Activated CD8-positive, alpha-beta memory T cell treated with anti-CD3 and anti-CD28 coated beads, Interleukin-2, amount 50 U/mL, for 24 hours (primary cell): Measurements from ENCODE around the gene CLCNKA.

ENCODE experiments used
- DNase-seq: peaks from one replicate; pipeline ENCODE4 v3.0.0-alpha.2; 2020; ENCODE audit errors: extremely low read depth

The CLCNKA gene

DNA sequence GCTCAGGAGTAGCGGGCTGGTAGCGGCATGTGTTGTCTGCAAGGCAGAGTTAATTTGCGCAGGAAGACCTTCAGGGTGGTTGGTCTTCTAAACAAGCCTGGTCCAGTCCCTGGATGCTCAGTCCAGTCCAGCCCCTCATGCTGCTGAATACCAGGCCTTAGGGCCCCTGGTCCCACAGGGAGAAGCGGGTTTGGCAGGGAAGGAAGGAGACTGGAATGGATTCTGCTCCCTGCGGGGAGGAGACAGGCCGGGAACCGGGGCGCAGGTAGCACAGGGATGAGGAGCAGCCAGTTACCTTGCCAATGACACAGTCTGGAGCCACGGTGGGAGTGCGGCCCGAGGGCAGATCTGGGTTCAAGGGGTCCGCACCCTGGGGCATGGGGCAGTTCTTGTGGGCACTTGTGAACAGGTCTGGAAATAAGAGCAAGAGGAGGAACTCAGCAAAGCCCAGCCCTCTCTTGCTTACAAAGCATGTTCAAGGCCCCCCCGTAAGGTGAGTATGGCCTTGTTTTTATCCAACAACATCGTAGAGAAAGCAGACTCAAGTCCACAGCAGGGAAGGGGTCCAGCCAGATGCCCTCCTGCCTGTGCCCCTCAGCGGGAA, 41.5 kb downstream of the CLCNKA start:
- DNase-seq: no peak

DNA sequence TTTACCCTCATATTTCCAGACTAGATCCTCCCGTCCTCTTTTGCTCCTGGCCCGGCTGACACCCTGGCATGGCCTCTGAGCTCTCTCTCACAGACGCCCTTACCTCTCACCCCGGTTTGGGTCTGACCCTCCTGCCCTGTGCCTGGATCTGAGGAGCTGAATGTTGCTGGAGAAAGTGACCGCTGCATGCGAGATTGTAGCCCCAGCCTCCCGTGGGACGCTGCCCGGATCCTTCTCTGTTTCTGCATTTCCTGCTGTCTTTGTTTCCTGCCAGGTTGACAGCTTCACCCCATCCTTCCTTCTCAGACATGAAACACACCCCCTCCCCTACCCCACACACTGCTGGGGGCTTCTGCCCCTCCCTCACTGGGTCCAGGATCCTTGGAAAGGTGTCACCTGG, 42.1 kb downstream of the CLCNKA start:
- no peak for DNase-seq

DNA sequence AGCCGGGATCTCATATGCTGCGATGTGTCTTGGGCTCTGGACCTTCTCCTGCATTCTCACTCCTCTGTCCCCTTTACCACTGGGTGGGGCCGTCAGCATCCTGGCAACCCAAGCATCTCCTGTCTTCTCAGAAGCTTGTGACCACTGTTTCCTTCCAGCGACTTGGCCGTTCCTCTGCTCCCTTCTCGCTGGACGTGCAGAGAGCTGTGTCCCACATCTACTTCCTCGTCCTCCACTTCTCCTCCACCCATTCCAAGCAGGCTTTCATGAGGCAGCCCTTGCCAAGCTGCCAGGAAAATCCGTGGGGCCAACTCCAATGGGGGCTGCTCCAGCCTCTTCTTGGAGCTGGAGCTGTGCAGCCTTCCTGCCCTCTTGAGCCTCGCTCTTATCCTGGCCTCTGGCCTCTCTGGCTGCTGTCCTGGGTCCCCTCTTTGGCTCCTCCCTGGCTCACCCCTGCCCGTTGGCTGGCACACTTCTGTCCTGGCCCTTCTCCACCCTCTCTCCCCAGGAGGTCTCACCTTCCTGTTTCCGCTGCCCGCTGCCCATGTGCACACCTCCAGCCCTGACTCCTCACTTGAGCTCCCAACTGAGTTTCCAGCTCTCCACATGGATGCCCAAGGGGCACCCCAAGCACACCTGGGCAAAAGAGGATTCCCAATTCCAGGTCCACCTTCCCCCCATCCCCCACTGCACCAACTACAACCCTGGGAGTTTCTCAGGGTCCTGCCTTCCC, 42.9 kb downstream of the CLCNKA start:
- DNase-seq: no peak

DNA sequence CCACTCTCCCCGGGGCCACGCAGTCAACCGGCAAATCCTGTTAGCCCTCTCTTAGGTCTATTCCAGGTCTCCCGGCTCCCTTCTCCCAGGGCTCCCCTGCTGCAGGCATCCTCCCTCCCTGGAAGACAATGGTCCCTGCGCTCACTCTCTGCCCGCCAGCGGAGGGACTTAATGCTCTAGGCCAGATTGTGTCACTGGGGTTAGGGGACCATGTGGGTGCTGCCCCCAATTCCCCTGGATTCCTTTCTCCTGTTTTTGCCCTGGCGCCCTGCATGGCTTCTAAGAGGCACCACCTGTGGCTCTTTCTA, 43.4 kb downstream of the CLCNKA start:
- no peak for DNase-seq

DNA sequence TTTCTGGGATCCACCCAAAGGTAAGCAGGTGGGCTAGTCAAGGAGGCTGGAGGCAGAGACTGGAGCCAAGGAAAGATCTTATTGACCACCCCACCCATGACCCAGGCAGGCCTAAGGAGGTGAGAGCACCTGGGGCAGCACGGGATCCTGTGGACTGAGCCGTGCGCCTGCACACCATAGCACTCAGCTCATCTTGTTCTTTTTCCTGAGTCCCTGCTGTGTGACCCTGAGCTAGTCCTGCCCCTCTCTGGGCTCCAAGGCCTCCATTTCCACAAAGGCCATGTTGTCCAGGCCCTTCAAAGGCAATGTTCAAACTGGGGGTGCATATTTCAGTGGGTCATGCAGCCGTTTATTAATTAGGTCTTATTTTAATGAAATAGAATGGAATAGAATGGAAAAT, 44.4 kb downstream of the CLCNKA start:
- no peak for DNase-seq

DNA sequence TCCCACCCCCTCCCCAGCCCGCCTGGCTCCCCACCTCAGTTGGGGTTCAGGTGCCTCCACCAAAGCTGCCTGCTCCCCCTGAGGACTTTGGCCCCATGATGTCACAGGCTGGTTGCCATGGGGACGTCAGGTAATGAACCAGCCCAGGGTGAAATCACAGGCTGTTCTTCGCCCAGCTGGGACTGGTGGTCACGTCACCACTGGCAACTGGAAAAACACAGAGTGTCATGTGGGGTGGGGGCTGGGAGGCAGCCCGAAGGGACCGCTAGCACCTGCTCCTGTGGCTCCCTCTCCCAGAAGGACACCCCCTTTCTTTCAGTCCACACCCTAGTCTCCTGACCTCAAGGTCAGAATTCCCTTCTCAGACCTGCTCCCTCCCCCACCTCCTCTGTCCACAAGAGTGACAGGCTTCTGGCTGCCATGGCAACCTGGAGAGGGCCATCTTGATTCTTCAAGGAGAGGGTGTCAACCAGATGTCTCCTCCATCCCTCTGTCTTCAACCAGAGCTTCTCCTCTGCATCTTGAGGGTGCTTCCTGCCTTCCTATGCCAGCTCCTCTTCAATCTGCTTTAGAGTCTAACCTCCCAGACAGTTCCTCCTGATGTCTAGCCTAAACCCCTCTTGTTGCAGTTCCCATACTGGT, 45.4 kb downstream of the CLCNKA start:
- DNase-seq: no peak

DNA sequence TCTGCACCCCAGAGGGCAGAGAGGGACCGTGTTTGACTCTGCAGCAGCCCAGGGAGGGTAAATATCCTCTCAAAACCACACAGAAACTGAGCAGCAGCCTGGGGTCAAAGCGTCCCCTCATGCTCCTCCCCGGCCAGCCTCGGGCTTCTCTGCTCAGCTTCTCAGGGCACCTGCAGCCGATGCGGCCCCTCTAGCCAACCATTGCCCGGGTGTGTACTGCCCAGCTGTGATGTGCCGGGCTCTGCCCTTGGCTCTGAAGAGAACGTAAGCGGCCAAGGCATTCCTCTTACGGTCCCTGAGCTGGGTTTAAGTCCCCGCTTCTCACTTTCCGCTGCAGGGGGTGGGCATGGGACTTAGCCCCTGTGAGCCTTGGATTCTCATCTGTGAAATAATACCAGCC, 46.1 kb downstream of the CLCNKA start:
- no peak for DNase-seq

DNA sequence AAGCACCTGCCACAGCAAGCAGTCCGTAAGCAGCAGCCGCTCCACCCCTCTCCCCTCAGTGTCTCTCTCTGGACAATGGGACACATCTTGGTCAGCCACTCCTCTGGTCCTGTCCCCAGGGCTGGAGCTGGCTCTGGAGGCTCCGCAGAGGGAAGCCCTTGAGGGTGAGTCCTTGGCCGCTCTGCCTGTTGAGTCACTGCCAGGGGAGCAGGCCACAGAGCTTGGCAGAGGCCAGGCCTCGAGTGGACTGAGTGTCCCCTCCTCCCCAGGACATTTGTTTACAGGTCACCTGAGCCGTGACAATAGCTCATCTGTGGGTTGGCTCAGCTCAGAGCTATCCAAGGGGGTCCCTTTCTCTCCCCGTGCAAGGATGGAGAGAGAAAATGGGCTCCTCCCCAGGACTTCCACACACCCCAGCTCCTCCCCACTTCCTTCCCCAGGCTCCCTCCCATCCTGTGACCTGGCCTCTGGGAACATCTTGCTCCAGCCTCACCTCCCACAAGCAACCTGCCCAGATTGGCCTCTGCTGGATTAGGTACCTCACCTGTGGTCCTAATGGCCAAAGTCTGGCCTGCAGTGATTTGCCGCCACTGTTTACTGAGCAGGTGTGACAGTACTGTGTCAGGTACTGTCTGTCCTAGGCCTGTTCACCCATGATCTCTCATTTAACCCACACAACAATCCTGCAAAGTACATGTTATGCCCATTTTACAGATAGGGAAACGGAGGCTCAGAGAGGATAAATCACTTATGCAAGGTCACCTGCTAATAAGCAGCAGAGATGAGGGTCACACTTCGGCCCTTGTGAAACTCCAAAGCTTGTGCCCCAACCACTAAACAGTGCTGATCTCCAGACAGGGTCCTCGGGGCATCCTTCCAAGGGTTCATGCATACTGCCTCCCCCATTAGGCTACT, 46.8 kb downstream of the CLCNKA start:
- no peak for DNase-seq

DNA sequence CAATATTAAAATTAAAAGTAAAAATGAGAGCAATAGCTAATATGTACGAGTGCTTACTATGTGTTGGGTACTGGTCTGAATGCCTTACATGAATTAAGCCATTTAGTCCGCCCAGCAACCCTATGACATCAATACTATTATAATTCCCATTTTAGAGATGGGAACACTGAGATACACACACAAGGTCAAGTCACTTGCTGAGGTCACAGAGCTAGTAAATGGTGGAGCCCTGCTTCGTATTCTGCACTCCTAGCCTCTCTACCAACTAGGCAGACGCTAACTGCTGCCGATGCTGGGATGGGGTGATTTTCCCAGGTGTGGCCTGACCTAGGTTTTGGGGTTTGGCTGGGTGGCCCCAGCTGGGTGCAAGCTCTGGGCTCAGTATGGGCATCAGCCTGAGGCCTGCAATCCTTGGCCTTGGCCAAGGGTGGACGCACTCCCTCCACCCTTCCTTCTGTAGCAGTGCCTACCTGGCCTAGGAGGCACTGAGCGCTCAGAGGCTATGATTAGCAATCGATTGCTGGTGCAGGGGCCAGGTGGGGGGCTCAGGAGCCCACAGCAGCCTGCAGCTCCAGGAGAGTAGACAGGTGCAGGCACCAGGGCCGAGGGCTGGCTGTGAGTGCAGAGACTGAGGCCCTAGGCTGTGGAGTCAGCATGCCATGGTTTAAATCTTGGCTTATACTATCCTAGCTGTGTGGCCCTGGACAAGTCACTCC, 49.0 kb downstream of the CLCNKA start:
- DNase-seq: no peak

DNA sequence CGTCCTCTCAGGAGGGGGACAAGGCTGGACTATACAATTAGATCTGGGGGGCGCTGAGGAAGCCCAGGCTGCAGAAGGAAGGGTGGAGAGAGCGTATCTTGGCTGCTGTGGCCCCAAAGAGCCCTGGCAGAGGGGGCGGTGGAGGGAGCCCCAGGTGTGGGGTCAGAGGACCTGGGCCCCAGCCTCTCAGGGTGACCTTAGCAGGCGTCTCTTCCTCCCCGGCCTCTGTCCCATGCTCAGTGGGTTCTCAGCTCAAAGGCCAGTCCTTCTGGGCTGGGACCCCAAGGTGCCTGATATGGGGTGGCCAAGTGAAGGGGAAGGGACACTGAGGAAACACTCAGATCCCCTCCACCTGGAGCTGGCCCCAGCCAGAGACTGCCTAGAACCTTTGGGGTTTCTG, 49.8 kb downstream of the CLCNKA start:
- DNase-seq: no peak

DNA sequence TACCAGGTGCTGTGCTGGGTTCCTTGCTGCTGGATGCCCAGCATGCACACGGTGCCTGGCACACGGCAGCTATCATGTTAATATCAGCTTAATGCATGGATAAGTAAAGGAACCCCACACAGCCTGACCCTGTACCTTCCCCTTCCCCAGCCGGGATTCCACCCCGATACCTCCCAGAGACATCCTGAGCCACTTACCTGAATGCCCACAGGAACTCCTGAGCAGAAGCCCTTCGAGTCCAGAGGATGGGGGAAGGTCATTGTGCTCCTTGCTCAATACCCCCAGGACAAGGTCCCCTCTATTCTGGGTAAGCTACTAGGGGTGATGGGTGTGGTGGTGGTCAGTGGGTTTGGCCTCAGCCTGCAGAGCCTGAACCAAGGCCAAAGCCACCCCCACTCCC, 50.3 kb downstream of the CLCNKA start:
- no peak for DNase-seq

DNA sequence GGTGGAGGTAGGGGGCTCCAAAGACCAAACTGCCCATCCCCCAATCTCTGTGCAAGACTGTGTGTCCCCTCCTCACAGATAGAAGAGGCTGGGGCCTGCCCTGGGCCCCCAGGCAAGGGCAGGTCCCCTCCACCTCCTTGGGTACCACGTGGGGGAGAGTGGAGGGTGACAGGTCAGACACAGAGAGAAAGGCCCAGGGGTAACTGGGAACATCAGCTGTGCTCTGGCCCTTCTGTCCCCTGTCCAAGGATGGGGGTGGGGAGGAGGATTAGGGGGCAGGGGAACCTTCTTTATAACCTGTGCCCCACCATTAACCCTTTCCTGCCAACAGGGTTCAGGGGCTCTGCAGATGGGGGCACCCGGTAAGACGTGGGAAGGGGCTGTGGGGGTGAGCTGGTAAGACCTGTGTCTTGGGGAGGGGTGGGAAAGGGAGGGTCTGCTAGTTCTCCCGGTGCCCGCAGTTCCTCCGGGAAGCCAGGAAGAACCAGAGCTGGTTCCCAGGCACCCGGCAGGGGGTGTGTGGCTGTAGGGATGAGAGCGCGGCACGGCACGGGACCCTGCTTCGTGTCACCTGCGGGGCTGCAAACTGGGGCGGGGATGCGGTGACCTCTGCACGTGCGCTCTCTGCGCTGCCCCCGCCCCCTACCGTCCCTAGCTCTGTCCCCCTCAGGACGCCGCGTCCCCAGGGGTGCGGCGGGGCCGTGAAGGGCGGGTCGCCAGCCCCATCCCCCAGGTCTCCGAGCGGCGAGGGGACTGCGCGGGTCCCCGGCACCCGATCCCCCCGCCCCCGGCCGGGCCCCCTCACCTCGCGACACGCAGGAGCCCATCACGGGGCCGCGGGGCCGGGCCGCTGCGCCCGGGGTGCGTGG, 51.0 kb downstream of the CLCNKA start:
- no peak for DNase-seq

DNA sequence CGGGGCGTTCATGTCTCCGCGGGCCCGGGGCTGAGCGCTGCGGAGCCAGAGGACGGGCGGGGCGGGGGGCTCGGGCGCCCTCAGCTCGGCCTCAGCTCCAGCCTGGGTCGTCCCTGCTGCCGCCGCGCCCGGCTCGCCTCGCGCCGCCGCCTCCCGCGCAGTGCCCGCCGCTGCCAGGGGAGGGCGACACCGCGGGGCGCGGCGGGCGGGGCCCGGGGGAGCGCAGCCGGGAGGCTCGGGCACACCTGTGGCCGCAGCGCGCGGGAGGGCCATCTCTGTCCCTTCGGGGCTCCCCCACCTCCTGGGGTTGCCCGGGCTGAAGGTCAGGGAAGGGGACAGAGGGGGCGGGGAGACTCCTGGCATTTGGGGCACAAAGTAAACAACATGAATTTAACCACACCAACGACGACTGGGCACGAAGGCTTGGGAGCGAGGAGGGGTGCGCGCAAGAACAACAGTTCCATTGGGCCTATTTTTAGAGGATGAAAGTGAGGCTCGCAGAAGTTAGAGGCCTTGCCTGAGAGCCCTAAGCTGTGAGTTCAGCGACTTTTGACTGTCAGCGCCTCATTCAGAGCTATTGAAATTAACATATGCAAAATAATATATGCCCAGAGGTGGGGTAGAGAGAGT, 51.8 kb downstream of the CLCNKA start, which contains the start of gene FAM131C:
Gene FAM131C, minus strand, starts transcription at position 162 of the 630 bp plus-strand sequence. CDS start 209 bp downstream, outside the sequence.
- no peak for DNase-seq

DNA sequence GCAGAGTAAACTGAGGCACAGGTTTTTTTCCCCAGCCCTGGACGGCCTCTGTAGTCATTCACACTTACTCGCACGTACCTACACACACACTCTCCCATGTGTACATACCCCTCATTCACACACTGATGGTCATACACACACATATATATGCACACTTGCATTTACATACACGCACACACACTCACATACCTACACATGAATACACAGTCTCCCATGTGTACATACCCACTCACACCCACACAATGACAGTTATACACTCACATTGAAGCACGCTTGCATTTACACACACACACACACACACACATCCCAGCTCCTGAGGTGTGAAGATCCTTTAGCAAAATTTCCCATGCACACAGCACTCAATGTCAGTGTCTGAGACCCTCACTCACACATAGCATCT, 52.4 kb downstream of the CLCNKA start:
- no peak for DNase-seq

DNA sequence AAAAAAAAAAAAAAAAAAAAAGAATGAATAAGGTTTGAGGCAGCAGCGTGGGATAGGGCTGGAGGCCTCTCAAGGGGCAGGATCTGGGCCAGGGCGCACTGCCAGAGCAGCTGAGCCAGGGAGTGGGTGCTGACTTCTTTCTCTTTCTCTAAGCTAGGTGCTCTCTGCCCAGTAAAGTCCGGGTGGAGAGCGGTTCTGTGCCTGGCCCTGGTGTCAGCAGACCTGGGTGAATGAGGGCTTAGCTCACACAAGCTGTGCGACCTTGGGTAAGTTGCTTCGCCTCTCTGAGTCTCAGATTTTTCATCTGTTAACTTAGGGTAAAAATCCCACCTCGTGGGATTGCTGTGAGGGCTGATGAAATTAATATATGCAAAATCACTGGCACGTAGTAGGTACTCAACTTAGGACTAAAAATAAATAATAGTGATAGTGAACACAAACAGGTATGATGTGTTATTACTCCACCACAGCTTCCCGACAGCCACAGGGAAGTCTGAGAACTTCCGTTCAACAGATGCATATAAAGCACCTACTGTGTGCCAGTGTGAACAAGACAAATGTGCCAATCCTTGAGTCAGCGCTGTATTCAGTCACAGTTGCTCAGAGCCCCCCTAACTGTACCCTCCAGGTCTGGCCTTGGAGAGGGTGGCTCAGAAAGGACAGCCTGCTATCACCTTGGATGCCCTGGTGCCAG, 53.6 kb downstream of the CLCNKA start:
- no peak for DNase-seq

DNA sequence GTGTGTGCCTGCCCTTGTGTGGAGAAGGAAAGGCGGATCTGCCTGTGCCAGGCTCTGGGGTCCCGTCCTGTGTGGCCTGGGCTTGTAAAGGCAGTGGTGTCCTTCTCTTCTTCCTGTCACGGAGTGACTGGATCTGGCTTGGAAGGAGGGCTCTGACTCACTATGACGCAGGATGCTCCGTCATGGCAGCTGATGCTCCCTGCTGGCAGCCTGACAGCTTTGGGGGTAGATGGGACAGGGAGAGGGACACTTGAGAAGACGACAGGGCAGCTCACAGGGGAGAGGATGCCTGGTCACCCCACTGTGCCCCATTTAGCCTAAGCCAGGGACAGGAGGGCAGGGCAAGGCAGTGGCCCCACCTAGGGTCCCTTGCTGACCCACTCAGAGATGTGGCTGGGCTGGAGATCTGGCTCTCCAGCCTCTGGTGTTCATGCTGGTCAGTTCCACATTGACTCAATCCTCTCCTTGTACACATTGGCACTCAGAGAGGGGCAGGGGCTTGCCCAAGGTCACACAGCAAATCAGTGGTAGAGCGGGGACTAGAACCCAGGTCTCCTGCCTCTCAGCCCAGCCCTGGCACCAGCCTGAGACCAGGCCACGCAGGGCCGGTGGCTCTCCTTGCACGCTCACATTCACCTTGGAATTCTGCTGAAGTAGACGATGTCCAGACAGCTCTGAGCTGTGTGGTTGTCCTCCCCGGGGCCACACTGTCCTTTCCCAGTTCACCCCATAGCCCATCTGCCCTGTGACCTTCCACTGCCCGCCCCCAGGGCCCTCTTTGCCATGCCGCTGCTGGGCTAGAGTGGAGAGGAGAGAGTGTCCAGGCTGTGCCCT, 54.4 kb downstream of the CLCNKA start:
- DNase-seq: no peak

DNA sequence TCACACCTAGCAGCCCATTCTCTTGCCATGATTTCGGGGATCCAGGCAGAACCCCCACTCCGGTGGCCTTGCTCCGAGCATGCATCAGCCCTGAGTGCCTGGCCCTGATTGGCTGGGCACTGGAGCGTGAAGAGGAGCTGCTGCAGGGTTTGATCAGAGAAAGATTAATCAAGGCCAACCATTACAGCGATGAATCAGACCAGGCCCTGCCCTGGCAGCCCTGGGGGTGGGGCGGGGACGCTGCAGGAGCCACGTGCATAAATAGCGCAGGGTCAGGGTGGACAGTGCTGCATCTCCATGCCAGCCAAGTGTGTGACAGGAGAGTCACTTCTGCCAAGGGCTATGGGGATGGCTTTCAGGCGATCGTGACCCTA, 55.0 kb downstream of the CLCNKA start:
- DNase-seq: no peak

DNA sequence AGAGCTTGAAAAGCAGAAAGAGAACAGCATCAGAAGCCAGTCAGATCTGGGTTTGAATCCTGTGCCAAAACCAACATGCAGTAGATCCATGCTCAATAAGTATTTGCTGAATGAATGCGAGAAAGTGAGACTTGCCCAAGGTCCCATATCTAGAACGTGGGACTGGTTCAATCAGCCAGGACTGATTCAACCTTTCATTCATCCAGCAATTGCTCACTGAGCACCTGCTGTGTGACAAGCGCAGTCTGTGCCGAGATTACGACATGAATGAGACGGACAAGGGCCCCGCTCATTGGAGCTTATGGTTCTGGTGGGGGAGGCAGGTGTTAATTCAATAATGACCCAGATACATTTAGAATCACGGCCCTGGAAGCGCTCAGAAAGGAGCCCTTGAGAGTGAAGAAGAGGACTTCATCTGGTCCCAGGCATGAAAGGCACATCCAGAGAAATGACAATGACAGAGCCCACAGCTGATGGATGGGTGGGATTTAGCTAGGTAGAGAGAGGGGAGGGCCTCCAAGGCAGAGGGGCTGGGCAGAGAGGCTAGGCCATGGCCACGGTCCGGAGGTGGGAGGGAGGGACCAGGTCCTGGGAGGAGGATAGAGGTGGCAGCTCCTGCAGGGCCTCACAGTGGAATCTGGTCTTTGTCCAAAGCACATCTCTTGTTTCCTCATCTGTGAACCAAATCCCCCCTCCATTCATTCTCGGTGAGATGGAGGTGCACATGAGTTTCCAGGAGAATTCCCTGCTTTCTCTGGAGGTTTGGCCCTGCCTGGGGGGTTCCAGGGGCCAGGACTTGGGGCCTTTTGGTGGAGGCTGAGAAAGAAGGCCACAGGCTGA, 55.8 kb downstream of the CLCNKA start:
- DNase-seq: no peak
